CD4-positive, alpha-beta T cell treated with Interleukin-4 for 1 hour (primary cell): Measurements from ENCODE around the gene EPS15.
"Not testable (repeated sequence)": the region's sequence is repeated elsewhere in the genome, so short reads cannot be mapped to it uniquely, and the experiment has no call there.

Source experiments
- DNase-seq, 2 donors: peaks; one replicate each; pipeline ENCODE4 v3.0.0-alpha.2; 2020 to 2022

The EPS15 gene

DNA sequence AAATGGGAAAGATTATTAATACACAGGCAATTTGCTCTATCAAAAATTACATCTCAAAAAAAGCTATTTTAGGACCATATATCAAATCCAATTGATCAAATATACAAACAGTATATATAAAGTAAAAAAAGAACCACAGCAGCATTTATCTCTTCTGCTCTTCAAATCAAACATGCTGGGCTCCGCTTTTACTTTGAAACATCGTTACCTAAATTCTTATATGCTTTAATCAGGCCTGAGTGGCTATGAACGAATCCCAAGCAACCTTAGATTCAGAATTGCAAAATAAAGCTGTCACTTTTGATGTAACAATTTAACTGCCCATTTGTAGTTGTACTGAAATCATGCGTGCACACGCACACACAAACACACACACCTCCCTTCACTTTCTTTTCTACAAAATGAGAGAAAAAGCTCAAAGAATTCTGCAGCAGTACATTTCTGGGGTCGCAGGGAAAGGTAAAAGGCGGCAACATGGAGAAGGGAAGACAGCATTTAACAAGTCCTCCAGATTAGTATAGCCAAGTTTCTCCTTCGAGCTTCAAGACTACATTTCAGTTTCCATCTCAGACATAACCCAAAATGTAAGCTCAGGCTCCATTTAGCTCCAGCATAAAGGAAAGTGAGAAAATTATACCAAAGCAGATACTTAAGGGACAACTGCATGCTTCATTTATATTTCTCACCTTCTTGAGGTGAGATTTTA is 96.5 kb downstream of the EPS15 start:
- DNase-seq: no peak

DNA sequence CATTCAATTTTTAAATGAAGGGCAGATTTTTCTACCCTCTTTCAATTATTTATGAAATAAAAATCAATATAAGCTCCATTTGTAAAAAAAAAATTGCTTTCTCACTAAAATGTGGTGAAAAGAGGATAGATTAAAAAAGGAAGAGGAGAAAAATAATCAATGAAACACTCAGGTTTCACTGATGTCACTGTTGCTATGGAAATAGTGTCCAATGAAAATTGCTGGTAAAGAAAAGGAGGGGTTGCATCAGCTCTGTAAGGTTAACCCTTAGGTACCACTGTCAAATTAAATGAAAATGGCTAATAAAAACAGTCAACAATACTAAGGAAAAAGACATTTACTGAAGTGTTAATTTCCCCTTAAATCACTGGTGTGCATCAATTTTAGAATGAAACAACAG is 97.1 kb downstream of the EPS15 start:
- peak in 1 of 2 donors; percentile 51 for DNase-seq

DNA sequence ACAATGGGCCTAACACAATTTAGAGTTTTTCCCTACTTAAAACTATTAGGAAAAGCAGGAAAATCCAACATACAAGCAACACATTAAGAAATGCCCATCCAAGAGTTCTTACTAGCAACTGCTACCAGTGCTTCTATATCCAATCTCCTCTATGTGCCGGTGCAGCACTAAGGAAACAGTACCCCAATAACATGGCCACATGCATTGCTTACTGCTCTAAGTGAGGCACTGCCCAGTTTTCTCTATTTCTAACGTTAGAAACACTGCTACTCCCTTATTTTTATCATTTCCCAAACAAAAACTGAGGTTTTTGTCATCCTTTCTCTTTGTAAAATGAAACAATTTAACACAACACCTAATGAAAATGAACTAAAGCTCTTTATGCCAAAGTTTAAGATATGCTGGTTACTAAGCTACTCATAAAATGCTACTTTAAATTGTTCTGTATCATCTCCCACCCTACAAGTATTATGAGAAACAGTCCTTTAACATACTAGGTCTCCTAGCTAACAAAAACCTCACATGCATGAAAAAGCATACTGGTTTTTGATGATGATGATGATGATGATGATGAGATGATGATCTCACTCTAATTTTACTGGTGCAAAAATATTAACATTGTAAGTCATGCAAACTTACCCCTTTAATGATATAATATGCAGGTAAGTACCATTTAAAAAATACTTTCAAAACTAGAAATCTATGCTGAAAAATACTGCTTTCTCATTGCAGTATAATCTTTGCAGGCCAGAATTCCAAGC is 98.0 kb downstream of the EPS15 start:
- DNase-seq: no peak

DNA sequence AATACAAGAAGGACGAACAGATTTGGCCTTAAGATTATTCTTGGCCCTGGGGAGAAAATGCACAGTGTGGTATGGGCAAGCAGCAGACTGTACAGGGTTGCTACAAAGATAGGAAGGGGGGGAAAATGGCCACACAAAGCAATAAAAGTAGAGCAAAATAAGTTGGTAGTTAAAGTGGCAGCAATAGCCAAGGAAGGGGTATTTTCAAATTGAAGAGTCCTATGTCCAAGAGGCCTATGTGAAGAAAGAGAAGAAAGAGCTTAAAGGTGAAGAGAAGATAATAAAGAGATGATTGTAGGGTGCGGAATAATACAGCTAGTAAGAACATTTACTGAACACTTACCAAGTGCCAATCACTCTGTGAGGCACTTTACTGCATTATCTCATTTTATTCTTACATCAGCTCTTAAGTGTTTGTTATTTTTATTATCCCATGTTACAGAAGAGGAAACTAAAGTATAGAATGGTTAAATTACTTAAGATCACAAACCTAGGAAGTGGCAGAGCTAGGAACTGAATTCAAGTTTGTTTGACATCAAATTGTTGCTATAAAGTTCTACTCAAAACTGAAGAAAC is 100.6 kb downstream of the EPS15 start:
- DNase-seq: no peak

DNA sequence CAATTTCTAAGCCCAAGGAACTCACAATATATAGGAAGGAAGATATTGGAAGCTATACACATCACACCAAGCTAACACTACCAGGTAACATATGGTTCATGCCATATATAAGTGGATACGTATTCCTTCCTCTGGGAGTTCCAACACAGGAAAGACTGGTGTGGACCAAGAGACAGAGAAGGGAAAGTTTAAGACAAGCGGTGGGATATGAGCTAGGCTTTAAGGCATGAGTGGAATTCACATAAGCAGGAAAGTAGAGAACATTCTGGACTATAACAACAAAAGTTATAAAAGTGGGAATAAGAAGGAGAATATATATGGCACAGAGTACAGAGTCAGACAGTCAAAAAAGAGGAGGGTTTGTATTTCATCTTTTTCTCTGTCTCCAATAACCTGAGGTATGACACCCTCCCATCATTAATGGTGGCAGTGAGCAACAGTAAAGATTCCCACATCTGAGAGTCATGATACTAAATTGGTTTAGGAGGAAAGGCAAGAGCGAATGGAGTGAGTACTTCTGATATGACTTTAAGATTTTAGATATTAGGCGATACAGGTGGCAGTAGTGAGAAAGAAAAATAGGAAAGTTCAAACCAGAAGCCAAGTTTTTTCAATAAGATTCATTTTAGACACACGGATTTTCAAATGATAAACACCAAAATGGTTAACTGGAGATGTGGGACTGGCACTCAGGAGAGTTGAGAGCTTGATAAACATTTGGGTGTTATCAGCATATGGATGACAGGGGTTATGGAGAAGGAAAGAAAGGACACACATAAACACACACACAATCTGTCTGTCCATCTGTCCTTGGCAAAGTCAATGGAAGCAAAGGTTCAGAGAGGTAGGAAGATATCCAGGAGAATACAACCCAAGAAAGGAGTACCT is 101.3 kb downstream of the EPS15 start:
- no peak for DNase-seq

DNA sequence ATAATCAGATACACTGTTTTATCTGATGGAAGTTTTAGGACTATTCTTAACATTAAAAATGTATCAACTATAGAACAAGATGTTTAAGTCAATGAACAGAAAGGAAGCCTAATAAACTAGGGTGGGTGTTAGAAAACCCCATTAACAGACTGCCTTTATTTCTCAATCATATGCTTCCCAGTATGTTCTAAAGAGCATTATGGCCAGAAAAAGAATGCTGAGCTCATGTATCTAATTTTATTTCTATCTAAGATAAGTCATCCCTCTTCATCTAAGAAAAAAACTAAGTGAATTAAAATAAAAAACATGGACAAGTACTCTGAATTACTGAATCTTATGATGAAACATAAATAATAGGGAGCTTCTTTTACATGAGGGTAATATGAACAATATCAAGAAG is 102.2 kb downstream of the EPS15 start:
- no peak for DNase-seq

DNA sequence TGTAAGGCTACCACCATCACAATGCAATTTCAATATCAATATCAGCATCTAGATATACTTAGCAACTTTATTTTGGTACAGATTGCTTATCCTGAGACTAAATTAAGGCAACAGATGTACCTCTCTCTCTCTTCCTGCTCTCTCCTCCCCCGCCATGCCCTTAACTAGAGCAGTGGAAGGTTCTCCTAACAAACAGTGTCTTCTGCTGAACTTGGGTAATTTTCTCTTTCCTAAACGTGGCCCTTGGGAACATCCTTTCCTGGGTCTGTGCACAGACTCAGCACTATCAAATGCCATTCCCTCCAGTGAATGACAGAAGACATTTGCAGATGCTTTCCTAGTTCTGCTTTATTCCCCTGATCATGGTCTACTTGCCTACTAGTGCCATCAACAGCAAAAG is 103.1 kb downstream of the EPS15 start:
- DNase-seq: no peak

DNA sequence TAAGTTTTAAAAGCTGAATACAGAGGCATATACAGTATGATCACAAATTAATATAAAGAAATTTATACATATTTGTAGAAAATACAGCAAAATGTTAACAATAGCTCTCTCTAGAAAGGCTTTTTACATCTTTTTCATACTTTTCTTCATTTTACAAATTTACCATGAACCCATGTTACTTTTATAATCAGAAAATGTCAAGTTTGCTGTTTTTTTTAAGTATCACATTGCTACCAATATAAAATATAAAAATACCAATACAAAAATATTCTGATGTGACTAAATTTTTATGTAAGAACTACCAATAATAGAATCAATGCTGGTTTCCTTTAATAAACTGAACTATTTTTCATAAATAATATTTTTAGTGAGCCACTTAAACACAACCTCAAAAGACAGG is 104.3 kb downstream of the EPS15 start:
- DNase-seq: no peak

DNA sequence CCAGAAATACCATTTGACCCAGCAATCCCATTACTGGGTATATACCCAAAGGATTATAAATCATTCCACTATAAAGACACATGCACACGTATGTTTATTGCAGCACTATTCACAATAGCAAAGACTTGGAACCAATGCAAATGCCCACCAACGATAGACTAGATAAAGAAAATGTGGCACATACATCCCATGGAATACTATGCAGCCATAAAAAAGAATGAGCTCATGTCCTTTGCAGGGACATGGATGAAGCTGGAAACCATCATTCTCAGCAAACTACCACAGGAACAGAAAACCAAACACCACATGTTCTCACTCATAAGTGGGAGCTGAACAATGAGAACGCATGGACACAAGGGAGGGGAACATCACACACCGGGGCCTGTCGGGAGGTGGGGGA is 107.2 kb downstream of the EPS15 start:
- DNase-seq: not testable (repeated sequence)

DNA sequence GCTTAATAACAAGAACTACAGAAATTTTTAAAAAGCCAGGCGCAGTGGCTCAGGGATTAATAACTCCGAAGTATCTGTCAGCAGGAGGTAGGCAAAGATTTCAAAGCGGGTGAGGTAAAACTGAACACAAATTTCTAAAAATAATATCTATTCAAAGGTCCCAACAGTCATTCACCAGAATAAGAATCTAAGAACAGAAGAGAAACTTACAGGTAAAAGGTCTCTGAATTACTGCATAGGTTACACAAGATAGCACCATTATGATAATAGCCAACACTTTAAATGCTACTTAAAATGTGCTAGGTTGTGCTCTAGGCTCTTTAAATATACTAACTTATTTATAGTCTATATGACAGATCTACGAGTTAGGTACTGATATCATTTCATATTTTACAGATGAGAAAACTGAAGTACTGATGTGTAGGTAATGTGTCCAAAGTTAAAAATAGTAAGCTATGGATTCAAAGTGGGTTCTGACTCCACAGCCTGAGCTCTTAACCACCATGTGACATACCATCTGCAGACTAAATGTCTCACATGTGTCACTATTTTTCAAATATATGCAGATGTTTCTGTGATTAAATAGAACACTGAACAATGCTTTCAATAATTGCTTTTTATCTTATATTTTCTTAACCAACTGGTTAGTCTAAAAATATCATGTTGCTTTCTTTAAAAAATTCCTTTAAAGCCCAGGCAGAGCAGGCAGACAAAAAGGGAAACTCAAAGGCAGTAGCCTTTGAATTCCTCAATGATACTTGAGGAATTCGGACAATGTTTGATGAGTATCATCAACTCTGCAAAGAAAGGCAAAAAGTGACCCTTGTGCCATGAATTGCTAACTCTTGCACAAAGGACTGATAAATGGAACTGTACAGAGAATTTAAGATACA is 108.3 kb downstream of the EPS15 start:
- no peak for DNase-seq

DNA sequence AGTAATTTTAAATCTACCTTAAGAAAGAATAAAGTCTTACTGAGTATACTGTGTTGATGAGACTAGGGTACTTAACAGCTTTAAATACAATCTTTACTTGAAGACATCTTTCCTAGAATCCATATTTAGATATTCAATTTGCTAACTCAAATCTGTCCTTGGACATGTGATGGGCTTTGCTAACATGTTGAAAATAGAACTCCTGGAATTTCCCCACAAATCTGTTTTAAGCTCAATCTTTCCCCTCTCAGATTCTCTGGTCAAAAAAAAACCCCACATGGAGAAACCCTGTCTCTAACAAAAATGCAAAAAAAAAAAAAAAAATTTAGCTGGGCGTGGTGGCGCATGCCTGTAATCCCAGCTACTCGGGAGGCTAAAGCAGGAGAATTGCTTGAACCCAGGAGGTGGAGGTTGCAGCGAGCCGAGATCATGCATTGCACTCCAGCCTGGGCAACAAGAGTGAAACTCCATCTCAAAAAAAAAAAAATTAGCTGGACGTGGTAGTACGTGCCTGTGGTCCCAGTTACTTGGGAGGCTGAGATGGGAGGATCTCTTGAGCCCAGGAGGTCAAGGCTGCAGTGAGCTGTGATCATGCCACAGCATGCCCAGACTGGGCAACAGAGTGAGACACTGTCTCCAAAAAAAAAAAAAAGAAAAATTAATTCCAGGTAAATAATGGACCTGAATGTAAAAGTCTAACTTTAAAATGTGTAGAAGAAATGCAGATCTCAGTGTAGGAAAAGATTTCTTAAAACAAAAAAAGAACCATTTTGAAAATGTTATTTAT is 109.1 kb downstream of the EPS15 start:
- not testable (repeated sequence) for DNase-seq

DNA sequence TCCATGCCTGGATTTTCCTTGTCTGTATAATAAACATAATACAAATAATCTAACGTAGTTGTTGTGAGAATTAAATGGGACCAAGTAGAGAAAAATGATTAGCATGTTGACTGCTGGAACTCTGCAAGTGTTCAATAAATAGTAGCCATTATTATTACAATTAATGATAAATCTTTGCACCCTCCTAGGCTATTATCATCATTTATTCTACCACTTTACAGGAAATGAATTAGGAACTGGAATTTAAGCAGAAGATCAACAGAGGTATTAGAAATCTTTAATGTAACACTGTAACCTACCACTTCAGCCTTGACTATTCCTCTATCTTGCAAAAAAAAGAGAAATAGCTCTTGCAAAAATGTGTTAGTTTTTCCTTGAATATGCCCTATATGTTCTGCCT is 126.8 kb downstream of the EPS15 start:
- DNase-seq: no peak

DNA sequence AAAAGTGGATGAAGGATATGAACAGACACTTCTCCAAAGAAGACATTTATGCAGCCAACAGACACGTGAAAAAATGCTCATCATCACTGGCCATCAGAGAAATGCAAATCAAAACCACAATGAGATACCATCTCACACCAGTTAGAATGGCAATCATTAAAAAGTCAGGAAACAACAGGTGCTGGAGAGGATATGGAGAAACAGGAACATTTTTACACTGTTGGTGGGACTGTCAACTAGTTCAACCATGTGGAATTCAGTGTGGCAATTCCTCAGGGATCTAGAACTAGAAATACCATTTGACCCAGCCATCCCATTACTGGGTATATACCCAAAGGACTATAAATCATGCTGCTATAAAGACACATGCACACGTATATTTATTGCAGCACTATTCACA is 128.4 kb downstream of the EPS15 start:
- not testable (repeated sequence) for DNase-seq

DNA sequence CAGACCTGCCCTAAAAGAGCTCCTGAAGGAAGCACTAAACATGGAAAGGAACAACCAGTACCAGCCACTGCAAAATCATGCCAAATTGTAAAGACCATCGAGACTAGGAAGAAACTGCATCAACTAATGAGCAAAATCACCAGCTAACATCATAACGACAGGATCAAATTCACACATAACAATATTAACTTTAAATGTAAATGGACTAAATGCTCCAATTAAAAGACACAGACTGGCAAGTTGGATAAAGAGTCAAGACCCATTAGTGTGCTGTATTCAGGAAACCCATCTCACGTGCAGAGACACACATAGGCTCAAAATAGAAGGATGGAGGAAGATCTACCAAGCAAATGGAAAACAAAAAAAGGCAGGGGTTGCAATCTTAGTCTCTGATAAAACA is 131.8 kb downstream of the EPS15 start:
- not testable (repeated sequence) for DNase-seq

DNA sequence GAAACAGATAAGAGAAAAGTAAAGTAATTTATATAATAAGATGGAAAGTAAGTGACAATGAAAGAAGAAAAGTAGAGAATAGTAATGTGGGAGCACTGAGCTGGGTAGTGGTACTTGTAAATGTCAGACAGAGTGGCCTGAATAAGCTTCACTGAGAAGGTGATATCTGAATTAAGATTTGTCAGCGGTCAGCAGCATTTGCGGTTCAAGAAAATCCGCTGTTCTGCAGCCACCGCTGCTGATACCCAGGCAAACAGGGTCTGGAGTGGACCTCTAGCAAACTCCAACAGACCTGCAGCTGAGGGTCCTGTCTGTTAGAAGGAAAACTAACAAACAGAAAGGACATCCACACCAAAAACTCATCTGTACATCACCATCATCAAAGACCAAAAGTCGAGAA is 132.8 kb downstream of the EPS15 start:
- DNase-seq: not testable (repeated sequence)

DNA sequence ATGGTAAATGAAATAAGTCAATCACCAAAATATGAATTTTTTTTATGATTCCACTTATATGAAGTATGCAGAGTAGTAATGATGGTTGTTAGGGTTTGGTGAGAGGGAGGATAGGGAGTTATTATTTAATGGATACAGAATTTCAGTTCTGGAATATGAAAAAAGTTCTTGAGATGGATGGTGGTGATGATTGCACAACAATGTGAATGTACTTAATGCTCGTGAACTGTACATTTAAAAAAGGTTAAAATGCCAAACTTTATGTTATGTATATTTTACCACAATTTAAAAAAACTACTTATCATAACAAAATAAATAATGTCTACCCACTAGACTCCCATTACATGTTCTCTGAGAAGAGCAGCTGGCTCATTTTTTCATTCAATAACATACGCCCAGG is 133.3 kb downstream of the EPS15 start:
- DNase-seq: no peak

DNA sequence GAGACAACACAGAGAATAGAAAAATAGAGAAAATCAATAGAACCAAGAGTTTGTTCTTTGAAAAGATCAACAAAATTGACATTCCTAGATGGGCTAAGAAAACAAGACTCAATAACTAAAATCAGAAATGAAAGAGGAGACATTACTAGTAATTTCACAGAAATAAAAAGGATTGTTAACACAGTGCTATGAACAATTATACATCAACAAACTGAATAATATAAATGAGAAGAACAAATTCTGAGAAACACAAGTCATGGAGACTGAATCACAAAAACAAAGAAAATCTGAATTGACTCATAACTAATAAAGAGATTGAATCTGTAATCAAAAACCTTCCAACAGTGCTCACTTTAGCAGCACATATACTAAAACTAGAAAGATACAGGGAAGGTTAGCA is 137.1 kb downstream of the EPS15 start:
- DNase-seq: no peak

DNA sequence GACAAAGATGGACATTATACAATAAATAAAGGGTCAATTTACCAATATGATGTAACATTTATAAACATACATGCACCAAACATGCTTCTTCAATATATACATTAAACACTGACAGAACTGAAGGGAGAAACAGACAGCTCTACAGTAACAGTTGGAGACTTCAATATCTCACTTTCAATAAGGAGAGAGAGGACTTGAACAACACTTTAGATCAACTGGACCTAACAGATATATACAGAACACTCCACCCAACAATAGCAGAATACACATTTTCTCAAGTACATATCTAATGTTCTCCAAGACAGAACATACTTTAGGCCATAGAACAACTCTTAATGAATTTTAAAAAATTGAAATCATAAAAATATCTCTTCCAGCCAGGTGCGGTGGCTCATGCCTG is 138.1 kb downstream of the EPS15 start:
- no peak for DNase-seq

DNA sequence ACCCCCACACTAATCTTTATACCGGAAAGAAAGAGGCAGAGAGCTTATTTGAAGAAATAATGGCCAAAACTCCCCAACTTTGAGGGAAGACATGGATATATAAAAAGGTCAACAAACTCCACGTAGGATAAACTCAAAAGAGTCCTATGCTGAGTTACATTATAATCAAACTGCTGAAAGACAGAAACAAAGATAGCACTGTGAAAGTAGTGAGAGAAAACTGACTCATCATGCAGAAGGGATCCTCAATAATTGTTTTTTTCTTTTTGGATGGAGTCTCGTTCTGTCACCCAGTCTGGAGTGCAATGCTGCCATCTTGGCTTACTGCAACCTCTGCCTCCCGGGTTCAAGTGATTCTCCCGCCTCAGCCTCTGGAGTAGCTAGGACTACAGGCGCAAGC is 140.2 kb downstream of the EPS15 start:
- DNase-seq: no peak

DNA sequence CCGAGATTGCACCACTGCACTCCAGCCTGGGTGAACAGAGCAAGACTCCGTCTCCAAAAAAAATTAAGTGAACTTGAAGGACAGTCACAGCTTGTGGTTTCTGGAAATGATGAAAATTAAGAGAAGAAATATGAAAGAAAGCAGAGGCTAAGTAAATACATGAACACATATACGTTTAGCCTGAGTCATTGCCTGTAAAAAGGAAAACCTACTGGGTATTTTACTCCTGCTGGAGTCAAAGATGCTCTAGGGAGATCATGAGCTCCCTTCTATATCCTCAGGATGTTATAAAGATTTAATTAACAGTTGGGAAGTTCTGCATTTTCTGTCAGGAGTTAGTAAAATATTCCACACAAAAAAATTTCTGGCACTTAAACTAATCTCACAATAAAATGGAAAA is 145.2 kb downstream of the EPS15 start:
- DNase-seq: no peak

DNA sequence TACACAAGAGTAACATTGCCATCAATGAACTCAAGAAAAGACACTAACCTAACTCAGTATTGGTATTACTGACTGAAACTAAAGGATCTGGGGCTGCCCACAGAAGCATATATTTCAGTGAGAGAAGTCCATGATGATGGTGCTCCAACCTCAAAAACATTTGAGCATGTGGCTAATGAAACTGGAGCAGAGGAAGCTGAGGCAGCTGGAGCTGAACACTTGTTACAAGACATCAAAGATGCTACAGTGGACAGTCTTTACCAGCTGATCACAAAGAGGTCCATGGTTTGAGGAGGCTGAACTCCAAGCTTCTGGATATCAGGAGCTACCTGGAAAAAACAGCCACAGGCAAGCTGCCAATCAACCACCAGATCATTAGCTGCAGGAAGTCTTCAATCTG is 146.5 kb downstream of the EPS15 start:
- no peak for DNase-seq
